Germinal center (tissue), 1 donor: Measurements from ENCODE around the gene ABHD4.
"Not testable (repeated sequence)": the region's sequence is repeated elsewhere in the genome, so short reads cannot be mapped to it uniquely, and the experiment has no call there.

Experiments
- DNase-seq: peaks from one replicate; pipeline ENCODE4 v3.0.0; 2012; ENCODE audit warnings: mixed read lengths, low spot score

Gene ABHD4

DNA sequence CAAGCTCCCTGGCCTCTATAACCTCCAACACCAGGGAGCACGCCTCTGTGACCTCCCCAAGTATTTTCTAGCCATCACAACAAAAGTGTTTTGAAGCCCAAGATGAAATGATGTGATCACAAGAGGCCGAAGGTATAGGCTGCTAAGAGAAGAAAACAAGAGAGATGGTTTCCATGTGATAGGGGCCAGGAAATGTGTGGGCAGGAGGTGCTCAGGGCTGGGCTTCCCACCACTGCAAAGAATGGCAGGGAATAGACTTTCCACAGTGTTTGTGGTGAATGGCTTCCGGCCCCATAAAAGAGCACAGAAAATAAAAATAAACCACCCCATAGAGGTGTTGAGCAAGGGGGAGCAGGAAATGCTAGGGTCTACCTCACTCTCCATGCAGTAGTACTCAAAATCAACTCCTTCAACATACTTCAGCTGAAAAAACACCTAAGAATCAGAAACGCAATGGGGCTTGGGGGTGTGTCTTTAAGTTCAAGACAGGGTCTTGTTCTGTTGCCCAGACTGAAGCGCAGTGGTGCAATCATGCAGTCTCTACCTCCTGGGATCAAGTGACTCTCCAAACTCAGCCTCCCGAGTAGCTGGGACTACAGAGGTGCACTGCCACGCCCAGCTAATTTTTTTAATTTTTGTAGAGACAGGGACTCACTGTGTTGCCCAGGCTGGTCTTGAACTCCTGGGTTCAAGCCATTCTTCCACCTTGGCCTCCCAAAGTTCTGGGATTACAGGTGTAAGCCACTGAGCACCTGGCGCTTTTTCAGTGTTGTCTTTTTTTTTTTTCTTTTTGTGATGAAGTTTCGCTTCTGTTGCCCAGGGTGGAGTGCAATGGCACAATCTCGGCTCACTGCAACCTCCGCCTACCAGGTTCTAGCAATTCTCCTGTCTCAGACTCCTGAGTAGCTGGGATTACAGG lies 36.2 kb upstream of the ABHD4 start:
- DNase-seq: no peak

DNA sequence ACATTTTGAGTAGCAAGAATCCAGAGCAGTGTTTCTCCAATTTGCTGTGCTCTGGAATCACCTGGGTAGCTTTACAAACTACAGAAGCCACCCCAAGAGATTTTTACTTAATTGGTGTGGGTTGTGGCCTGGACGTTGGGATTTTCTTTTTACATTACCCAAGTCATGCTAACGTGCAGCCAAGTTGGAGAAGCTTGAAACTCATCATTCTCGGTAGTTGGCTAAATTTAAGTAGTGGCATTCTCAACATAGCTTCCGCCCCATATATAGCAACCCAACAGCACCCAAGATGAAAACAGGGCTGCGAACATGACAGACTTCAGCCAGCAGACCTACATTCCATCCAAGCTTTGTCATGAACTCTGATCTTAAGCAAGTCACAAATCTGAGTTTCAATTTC lies 34.1 kb upstream of the ABHD4 start:
- no peak for DNase-seq

DNA sequence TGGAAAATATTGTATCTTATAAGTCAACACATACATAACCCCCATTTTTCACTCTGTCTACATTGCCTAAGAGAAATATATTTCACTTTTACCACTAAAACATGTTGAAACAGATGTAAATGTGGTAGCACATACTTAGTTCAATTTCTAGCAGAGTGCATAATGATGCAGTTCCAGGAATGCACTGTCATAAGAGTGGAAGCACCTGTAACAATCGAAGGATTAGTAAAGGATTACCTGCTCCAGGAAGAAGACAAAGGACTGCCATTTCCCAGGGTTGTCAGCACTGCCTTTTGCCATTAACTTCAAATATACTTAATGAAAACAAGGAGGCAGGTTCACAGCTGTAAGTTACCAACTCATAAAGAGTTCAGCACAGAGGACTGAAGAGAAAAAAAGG lies 33.6 kb upstream of the ABHD4 start:
- DNase-seq: no peak

DNA sequence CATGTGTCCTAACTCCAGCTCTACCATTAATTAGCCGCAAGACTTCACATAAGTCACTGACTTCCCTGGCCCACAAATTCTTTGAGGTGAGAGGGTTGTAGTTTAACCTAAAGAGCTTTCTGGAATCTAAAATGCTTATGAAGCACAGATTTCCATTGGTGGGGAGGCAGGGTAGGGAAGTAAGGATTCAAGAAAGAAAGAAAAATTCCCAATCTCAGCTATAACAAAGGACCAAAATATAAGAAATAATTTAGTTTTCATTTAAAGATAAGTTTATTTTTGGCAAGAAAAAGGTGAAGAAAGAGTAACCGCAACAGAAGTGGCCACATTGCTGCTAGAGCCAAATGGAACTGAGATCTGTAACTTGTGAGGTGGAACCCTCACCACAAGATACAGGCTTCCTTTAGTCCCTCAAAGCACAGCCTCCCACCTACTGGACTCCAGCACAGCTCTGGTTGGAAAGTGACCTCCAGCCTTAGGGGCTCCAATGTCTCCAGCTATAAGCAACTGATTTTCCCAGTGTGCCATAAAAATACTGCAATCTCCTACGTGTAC lies 32.6 kb upstream of the ABHD4 start:
- no peak for DNase-seq

DNA sequence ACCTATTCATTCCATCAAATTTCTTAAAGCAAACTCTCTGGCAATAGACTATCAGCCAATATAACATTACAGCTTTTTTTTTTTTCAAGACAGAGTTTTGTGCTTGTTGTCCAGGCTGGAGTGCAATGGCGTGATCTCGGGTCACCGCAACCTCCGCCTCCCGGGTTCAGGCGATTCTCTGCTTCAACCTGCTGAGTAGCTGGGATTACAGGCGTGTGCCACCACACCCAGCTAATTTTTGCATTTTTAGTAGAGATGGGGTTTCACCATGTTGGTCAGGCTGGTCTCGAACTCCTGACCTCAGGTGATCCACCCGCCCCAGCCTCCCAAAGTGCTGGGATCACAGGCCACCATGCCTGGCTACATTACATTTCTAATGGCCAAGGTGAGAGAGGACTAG lies 31.8 kb upstream of the ABHD4 start:
- not testable (repeated sequence) for DNase-seq

DNA sequence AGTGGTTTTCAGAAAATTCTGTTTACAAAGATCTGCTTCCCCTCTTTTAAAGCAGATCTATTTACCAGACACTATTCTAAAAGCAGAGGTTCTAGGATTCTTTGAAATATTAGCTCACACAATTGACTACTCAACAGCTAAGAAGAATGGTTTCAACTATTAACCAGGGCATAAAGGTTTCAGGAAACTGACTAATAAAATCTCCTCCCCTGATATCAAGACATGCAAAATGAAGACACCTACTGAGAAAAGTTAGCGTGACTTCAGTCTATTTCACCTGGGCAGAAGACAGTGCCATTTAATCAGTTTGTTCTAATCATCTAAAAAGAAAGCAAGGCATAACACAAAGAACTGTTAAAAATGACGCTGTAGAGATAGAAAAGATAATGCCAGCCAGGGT lies 31.3 kb upstream of the ABHD4 start:
- no peak for DNase-seq

DNA sequence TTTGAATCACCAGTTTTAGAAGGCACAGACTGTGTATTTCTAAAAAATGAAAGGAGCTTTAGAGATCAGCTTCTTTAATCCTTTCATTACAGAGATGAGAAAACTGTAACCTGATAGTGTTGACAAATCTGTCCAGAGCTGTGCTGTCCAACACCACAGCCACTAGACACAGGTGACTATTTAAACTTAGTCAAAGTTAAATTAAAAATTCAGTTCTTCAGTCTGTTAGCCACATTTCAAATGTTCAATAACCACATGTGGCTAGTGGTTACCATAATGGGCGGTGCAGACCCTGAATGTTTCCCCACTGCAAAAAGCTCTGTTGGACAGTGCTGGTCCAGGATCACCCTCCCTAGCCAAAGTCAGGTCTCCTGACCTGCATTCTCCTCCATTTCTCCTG lies 30.7 kb upstream of the ABHD4 start:
- DNase-seq: no peak

DNA sequence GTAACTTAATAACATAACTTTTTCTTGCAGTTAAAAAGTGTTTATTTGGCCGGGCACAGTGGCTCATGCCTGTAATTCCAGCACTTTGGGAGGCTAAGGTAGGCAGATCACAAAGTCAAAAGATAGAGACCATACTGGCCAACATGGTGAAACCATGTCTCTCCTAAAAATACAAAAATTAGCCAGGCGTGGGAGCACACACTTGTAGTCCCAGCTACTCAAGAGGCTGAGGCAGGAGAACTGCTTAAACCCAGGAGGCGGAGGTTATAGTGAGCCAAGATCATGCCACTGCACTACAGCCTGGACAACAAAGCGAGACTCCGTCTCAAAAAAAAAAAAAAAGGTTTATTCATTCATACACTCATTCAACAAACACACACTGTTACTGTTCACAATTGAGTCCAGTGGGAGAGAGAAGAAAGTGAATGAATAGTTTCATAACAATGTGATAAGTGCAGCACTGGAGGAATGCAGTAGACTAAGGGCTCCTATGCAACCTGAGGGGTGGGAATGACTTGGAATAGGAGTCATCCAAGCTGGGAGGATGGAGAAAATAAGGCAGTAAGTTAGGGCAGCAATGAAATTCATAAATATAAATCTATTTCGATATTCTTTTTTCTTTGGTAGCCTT lies 28.9 kb upstream of the ABHD4 start:
- no peak for DNase-seq

DNA sequence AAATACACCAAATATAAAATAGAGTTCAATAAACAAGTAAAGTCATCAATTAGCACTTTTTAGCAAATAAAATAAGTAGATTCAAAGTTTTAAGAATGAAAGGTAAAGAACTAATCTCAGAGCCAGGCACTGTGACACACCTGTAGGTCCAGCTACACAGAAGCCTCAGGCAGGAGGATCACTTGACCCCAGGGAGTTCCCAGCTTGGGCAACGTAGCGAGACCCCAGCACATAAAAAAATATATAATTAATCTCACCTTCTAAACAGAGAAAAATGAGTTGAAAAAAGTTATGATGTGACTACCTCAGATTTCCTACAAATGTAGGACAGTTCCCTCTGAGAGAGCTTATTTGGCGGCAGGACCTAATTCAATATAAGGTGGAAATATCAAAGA lies 28.4 kb upstream of the ABHD4 start:
- no peak for DNase-seq

DNA sequence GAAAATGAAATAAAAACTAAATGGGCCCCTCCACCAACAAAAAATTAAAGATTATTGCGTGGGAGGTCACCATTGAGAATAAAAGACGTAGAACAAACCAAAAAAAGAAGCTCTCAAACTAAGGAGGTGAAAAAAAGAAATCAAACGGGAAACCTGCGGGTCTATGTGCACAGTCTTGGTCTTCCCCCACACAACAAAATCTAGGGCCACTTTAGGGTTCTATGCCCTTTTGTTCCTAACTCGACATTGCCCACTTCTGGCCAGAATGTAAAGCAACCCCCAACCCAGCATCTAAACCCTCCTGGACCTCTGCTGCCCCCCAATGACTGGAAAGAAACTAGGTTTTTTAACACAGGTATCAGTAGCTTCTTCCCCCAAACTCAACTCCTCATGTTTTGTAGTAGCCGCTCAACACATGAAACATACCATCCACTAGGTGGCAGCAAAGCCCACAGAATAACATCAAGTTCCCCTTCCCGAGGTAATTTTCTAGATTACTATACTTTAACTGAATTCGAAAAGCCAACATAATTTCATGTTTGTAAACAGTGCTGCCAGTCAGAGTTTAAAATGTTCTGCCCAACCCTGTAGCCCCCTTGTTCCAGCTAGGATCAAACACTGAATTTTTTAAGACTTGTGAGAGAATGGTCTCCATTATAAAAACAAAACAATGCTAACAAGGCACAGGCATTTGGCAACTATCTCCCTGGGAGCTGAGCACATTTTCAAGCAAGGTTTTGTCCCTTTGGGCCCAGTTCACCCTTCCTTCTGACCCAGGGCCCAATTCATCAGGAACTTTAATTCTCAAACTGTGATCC lies 27.8 kb upstream of the ABHD4 start:
- DNase-seq: peak; percentile 88

DNA sequence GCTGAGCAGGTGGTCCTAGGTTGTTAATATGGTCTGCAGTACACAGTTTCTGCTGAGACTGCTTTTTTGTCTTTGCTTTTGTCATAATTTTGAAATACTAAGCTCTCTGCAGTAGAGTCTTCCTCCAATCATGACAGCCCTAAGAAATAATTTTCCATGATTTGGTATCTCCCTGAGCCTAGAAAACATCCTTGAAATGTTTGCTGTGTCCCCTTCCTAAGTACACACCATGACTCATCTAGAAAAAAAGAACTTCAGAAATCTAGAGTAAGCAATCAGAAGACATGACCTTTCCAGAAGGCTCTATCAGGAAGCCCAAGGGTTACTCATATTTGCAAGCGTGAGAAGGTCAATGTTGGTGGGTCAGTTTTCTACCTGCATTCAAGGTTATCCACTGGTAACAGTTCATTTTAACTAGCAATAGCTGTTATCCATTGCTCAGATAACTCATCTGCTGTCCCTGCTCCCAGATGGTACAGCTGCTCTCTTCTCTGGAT lies 25.5 kb upstream of the ABHD4 start:
- DNase-seq: no peak

DNA sequence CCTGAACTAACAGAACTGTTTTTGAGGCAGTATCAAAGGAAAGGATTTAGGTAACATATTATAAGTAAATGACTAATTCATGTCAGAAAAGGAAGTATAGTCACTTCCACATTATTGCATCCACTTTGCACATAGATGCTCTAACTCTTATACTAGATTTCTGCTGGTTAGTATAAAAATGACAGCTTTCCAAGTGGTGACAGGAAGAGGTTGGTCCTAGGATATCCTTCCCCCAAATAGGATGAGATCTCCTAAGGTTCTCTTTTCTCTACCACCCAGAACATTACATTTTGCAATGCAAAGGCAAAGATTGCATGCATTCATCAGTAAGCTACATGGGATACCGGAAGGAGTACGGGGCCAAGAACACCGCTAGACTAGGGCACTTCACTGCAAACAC lies 24.3 kb upstream of the ABHD4 start:
- no peak for DNase-seq

DNA sequence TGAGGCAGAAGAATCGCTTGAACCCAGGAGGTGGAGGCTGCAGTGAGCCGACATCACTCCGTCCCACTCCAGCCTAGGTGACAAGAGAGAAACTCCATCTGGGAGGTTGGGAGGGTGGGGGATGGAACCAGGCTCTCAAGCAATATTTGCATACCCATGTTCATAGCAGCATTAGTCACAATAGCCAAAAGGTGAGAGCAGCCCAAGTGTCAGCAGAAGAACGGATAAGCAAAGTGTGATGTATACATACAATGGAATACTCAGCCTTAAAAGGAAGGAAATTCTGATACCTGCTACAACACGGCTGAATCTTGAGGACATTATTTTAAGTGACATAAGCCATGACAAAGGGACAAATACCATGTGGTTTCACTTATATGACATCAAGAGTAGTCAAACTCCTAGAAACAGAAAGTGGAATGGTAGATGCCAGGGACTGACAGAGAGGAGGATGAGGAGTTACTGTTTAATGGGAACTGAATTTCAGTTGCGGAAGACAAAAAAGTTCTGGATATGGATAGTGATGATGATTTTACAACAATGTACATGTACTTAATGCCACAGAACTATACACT lies 20.7 kb upstream of the ABHD4 start:
- no peak for DNase-seq

DNA sequence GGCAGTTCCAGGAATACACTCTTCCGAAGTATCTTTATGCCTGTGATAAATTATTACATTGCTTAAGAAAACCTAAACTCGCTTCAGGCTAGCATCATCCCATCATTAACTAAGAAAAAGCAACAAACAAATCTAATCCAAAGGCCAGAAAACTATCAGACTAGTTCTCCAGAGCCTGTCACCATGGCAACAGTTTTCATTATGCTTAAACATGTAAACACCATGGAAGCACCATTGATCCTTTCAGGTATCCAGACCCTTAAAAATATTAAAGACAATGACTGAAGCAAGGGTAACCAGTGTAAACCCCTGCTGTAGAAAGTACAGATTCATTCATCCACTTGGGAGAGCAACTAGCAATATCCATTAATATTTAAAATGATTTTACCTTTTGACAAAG lies 18.9 kb upstream of the ABHD4 start:
- no peak for DNase-seq

DNA sequence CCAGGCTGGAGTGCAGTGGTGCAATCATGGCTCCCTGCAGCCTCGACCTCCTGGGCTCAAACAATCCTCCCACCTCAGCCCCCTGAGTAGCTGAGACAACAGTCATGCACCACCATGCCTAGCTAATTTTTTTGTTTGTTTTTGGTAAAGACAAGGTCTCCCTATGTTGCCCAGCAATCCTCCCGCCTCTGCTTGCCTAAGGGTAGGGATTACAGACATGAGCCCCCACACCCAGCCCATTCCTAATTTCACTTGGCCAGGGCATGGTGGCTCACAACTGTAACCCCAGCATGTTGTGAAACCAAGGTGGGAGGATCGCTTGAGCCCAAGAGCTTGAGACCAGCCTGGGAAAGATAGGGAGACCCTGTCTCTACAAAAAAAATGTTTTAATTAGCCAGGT lies 18.2 kb upstream of the ABHD4 start:
- DNase-seq: no peak

DNA sequence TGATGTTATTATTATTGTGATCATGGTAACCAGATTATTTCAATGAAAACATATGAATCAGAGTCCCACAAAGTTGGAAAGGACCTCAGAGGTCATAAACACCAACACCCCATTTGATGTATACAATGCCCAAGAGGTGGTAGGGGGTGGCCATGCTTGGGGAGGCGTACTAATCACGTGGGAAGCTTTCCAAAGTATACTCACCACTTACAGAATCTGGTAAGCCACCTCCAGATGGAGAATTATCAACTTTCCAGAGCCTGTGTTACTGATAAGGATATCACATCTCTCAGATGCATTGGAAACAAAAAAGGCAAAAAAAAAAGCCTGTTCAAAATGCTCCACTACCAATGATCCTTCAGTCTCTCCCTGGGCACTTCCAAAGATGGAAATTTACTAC lies 17.5 kb upstream of the ABHD4 start:
- no peak for DNase-seq

DNA sequence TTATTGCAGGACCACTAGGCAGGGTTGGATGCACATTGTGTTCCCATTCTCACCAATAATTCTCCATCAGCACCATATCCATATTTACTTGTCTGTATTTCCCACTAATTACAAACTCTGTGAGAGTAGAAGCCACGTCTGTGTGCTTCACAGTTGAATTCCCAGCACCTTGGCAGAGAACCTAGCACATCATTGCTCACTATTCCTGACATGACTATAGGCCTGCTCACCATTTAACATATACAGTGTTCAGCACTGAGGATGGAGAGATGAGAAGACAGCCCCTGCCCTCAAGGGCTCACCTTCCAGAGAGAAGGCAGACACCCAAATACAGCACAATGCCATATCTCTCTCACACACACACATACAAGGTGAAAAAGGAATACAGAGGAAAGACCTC lies 14.1 kb upstream of the ABHD4 start:
- DNase-seq: no peak

DNA sequence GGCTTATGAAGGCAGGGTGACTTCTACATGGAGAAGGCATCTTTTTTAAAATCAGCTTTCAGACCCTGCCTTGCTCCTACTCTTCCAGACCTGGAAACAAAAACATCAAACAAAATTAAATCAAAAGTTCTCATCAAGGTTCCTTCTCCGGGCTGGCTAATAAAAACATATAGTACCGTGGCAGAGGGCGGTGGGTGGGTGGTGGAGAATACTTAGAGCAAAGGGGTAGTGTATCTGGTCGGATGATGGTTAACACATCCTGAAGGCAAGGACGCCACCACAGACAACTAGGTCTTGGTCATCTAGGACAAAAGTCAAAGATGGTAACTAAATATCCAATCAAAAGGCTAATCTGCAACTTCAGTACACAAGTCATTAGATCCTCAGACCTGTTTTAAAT lies 10.9 kb upstream of the ABHD4 start:
- no peak for DNase-seq

DNA sequence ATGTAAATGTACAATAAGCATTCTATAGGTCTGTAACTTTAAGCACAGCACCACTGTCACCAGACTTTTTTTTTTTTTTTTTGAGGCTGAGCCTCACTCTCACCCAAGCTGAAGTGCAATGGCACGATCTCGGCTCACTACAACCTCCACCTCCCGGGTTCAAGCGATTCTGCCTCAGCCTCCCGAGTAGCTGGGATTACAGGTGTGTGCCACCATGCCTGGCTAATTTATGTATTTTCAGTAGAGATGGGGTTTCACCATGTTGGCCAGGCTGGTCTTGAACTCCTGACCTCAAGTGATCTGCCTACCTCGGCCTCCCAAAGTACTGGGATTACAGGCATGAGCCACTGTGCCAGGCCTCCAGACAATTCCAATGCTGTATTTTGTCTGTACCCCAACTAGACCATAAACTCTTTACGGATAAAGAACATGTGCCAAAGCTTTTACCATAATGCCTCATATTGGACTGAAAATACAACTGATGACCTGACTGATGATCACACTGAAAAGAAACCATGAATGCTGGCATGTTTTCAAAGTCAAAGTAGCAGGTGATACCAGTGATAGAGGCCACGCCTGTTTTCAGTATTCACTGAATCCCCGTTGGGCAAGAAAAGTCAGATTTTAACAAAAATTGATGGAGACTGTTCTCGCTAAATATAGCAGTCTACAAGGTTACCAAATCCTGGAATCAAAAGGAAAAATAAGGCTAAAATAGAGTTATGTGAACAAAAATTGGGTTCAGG lies 10.2 kb upstream of the ABHD4 start:
- not testable (repeated sequence) for DNase-seq

DNA sequence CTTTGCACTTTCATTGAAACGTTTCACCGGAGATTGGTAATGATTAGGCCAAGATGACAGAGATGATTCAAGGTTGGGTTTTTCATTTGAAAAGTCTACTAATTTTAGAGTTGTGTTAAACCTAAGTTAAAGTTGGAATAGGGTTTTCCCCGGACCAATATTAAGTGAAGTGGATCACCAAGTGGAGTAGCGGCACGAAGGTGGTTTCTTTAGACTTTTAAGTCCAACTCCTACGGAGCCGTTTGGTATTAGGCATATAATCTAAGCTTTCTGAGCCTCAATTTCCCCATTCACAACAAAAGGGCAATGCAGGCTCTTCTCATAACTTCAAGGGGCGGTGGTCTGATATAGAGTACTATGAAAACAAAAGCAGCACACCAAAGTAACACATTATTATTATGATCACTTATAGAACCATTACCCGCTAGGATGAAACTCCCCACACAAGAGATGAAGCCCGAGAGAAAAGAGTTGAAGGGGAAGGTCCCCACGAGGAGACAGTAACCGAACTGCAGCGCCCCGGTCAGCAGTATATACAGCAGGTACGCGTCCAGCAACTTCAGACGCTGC lies 9.5 kb upstream of the ABHD4 start:
- DNase-seq: no peak
